ENCODE measurements around the gene CT47B1.

Gene CT47B1

DNA sequence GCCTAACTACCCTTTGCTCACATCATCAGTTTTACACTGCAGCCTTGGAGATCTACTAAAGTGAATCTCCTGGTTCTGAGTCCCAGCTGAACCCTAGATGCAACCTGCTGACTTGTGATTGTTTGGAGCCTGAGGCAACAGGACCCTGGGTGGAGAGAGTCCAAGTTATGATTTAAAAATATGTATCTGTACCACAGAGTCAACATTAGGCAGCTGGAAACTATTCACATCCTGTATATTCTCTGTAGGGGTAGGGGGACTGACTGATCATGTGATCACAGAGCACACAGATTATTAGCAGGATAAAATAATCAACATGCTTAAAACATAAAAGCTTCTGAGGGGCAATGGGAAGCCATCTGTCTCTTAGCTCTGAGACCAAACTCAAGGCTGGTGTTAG, 52.1 kb downstream of the CT47B1 start:
- no peak for DNase-seq (ENCODE audit: insufficient read length, low spot score)
- TF ChIP-seq, protein P1, sequence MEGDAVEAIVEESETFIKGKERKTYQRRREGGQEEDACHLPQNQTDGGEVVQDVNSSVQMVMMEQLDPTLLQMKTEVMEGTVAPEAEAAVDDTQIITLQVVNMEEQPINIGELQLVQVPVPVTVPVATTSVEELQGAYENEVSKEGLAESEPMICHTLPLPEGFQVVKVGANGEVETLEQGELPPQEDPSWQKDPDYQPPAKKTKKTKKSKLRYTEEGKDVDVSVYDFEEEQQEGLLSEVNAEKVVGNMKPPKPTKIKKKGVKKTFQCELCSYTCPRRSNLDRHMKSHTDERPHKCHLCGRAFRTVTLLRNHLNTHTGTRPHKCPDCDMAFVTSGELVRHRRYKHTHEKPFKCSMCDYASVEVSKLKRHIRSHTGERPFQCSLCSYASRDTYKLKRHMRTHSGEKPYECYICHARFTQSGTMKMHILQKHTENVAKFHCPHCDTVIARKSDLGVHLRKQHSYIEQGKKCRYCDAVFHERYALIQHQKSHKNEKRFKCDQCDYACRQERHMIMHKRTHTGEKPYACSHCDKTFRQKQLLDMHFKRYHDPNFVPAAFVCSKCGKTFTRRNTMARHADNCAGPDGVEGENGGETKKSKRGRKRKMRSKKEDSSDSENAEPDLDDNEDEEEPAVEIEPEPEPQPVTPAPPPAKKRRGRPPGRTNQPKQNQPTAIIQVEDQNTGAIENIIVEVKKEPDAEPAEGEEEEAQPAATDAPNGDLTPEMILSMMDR (IDR thresholded peaks at IDR 0.05; ENCODE audit: insufficient read depth, missing control alignments): no peak
- FAIRE-seq: no peak
